Transverse colon (tissue), 4 donors: ENCODE data around the gene MYO5B. TPM values are rescaled to one million over a fixed set of nuclear protein-coding genes. Genes with fewer than 3 reads are reported as not detected.

Experiments used
- DNase-seq: peaks from one replicate; pipeline ENCODE4 v3.0.0-alpha.2; 2019
- H3K27ac ChIP-seq, 4 donors: fragments of 200-600 bp; sonication (generic); 2 replicates each; pipeline ENCODE4 v1.5.1; 2016 to 2018; ENCODE audit warnings: inconsistent platforms in 4 of 4
- H3K27me3 ChIP-seq: fragments of 200-600 bp; sonication (generic); 2 replicates; pipeline ENCODE4 v1.5.1; 2017; ENCODE audit warnings: inconsistent platforms
- H3K36me3 ChIP-seq, 4 donors: fragments of 200-600 bp; sonication (generic); 2 replicates each; pipeline ENCODE4 v1.5.1; 2017 to 2019; ENCODE audit warnings: inconsistent platforms in 4 of 4
- H3K4me1 ChIP-seq, 4 donors: fragments of 200-600 bp; sonication (generic); 2 replicates each; pipeline ENCODE4 v1.5.1; 2017 to 2020; ENCODE audit warnings: inconsistent platforms in 4 of 4
- H3K4me3 ChIP-seq, 4 donors: fragments of 200-600 bp; sonication (generic); 1 replicate in 1 of 4; 2 replicates in 3 of 4; pipeline versions ENCODE4 v1.5.1 to v1.6.1; 2017 to 2019; ENCODE audit warnings: inconsistent platforms in 4 of 4
- H3K9me3 ChIP-seq, 2 donors: fragments of 200-600 bp; sonication (generic); 2 replicates each; pipeline ENCODE4 v1.5.1; 2017 to 2019; ENCODE audit warnings: inconsistent platforms in 2 of 2
- EP300 ChIP-seq: sonication (generic); formaldehyde crosslinking; IDR thresholded peaks from one replicate; pipeline ENCODE4 v1.6.1; 2017; ENCODE audit warnings: antibody characterized with exemption, low read depth
- POLR2A ChIP-seq: fragments of 450-650 bp; IDR thresholded peaks from one replicate; pipeline ENCODE4 v1.6.1; 2016; ENCODE audit warnings: antibody characterized with exemption, mild to moderate bottlenecking, moderate library complexity
- POLR2AphosphoS5 ChIP-seq, 3 donors: sonication (generic); formaldehyde crosslinking; IDR thresholded peaks; one replicate each; pipeline ENCODE4 v1.6.1; 2016; ENCODE audit warnings: antibody characterized with exemption in 3 of 3
- WGBS, 2 donors: methylation state at CpG; one replicate each; pipeline ENCODE4 v1.1.5; 2018; ENCODE audit warnings: low coverage in 1 of 2; 5-methylcytosine and 5-hydroxymethylcytosine counted together
- in situ Hi-C, 4 donors: fragments of 200-750 bp; cut with MboI; loops; one replicate each; pipeline versions ENCODE4 v1.15.0 to v1.15.1; 2017; ENCODE audit warnings: low sequenced_read_pairs in 3 of 4, low pct_ligation_motif_present in 1 of 4, low pct_unique_long_range_greater_than_20kb in 1 of 4
- intact Hi-C: fragments of 100-400 bp; cut with DNase I; formaldehyde crosslinking; loops from one replicate; pipeline ENCODE4 v1.15.1; 2023; ENCODE audit warnings: low total_unique reads
- total RNA-seq, 4 donors: library from RNA; depleted of rRNA; stranded (reverse); fragments of >200 nt; gene quantifications; one replicate each; pipeline ENCODE4 v1.1.0, GENCODE V29; 2016
- TF ChIP-seq, protein P1 (sequence below), 5 experiments: fragments of 200-600 bp in 3 of 5; fragments of 450-650 bp in 2 of 5; sonication (generic) in 3 of 5; IDR thresholded peaks; 1 replicate in 2 of 5; 2 replicates in 3 of 5; pipeline ENCODE4 v1.5.1; 2016 to 2017; ENCODE audit warnings: antibody characterized with exemption in 5 of 5, inconsistent platforms in 3 of 5, mild to moderate bottlenecking in 2 of 5, moderate library complexity in 1 of 5

The MYO5B gene
- total RNA-seq, 4 donors from 2014 or later = 96.7 to 144 (median 114) TPM

DNA sequence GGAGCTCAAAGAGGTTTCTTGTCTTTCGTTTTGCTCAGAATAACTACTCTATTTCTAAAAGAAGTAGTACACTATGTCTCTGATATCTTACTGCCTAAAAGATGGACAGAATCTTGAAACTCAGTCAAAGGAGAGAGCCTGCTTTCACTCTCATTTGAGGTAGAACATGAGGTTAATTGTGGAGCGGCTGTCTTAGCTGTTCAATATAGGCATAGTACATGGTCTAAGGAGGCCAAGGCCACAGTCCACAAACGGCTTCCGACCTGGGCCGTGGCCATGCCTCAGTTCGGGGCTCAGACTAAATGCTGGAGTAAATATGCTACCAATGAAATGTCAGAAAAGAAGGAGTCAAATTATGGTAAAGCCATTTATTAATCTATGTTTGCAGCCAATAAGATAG lies 195.8 kb downstream of the MYO5B start:
- no peak for DNase-seq
- Histone ChIP-seq H3K36me3 (no peaks in the 10 kb centered on the region), H3K27me3 (no peaks in the 10 kb centered on the region), H3K4me3 (no peak overlapping the region), H3K27ac (no peak overlapping the region), H3K9me3 (no peaks in the 10 kb centered on the region), H3K4me1 (no peaks in the 10 kb centered on the region)
- no peak for TF ChIP-seq POLR2AphosphoS5 (IDR thresholded peaks at IDR 0.05)
- WGBS, 2 donors = 86 to 87% methylated on average over 1 to 6 of the region's 6 CpGs
- intact Hi-C loops = no loop called here
- in situ Hi-C loops = no loop called here

DNA sequence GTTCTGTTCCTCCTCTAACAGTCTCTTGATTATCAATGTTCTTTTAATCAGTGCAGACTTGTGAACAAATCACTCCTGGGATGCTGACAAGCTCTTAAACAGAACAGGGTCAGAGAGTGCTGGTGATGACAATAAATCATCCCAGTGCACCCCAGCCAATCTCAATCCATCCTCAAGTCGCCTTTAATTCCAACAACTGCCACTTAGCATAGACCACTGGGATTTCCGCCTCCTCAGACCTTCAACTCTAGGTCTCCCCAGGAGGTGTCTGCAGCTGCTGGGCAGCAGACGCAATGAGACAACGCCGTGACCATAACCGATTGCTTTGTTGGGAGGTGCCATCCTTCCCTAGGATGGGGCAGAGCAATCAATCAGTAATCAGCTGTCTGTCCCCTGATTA lies 197.4 kb downstream of the MYO5B start:
- intact Hi-C loops (no loop called here), in situ Hi-C loops (no loop called here)
- DNase-seq = no peak
- Histone ChIP-seq H3K9me3 (no peaks in the 10 kb centered on the region), H3K4me1 (no peaks in the 10 kb centered on the region), H3K27ac (no peak overlapping the region), H3K36me3 (no peaks in the 10 kb centered on the region), H3K4me3 (no peak overlapping the region), H3K27me3 (no peaks in the 10 kb centered on the region)
- TF ChIP-seq POLR2AphosphoS5 (IDR thresholded peaks at IDR 0.05) (no peak), POLR2A (no peak), EP300 (no peak)
- TF ChIP-seq, protein P1, sequence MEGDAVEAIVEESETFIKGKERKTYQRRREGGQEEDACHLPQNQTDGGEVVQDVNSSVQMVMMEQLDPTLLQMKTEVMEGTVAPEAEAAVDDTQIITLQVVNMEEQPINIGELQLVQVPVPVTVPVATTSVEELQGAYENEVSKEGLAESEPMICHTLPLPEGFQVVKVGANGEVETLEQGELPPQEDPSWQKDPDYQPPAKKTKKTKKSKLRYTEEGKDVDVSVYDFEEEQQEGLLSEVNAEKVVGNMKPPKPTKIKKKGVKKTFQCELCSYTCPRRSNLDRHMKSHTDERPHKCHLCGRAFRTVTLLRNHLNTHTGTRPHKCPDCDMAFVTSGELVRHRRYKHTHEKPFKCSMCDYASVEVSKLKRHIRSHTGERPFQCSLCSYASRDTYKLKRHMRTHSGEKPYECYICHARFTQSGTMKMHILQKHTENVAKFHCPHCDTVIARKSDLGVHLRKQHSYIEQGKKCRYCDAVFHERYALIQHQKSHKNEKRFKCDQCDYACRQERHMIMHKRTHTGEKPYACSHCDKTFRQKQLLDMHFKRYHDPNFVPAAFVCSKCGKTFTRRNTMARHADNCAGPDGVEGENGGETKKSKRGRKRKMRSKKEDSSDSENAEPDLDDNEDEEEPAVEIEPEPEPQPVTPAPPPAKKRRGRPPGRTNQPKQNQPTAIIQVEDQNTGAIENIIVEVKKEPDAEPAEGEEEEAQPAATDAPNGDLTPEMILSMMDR (IDR thresholded peaks at IDR 0.05) = no peak
- WGBS, 2 donors = 90% methylated on average over 6 of the region's 6 CpGs; no CpG with 5 or more reads in 1 of the 2 donors

DNA sequence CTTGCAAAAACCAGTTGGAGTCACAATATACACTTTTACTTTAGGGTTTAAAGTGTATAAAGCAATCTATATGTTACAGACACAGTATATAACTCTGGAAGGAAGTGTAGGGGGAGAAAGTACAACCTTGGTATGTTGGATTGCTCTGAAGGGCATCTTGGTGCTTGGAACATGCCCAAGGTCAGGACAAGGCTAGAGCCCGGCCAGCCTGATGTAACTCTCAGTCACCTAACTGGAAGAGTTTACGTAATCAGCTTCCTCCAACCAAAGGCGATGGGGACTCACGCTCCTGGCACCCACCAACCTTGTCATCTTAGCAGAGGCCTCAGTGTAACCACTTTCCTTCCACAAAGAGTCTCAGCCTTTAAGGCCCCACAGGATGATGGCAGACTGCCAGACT lies 200.5 kb downstream of the MYO5B start:
- Histone ChIP-seq H3K4me1 (no peaks in the 10 kb centered on the region), H3K9me3 (no peaks in the 10 kb centered on the region), H3K4me3 (no peak overlapping the region), H3K36me3 (no peaks in the 10 kb centered on the region), H3K27ac (no peak overlapping the region), H3K27me3 (no peaks in the 10 kb centered on the region)
- 91% methylated on average over 4 of the region's 4 CpGs; no CpG with 5 or more reads in 1 of the 2 donors for WGBS, 2 donors
- intact Hi-C loops (no loop called here), in situ Hi-C loops (no loop called here)
- no peak for DNase-seq
- TF ChIP-seq EP300 = no peak
- TF ChIP-seq, protein P1 (IDR thresholded peaks at IDR 0.05) = no peak
- no peak for TF ChIP-seq POLR2A
- TF ChIP-seq POLR2AphosphoS5 (IDR thresholded peaks at IDR 0.05) = no peak

DNA sequence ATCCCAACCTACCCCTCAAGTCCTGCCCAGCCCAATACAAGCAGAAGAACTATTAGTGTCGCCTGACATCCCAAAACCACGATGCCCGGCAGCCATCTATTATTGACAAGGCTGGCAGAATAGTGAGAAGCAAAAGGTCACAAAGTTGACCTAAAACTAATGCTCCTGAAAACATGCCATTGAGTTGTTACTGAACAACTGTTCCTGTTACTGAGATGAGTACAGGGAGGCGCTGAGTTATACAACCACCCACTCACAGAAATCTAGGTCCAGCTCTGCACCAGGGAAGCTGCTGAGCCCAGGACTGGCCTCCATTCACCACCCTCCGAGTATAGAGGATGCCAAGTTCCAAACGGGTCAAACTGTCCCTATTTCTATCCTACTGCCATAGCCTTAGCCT lies 201.6 kb downstream of the MYO5B start:
- TF ChIP-seq POLR2A (no peak), POLR2AphosphoS5 (IDR thresholded peaks at IDR 0.05) (no peak), EP300 (no peak)
- TF ChIP-seq, protein P1 (IDR thresholded peaks at IDR 0.05) = no peak
- H3K27me3 ChIP-seq = no peaks in the 10 kb centered on the region
- intact Hi-C loops = no loop called here
- DNase-seq = no peak
- no peaks in the 10 kb centered on the region for H3K4me1 ChIP-seq
- in situ Hi-C loops = no loop called here
- H3K27ac ChIP-seq = no peak overlapping the region
- H3K4me3 ChIP-seq = no peak overlapping the region
- no peaks in the 10 kb centered on the region for H3K9me3 ChIP-seq
- 89 to 96% methylated on average over 4 to 6 of the region's 6 CpGs for WGBS, 2 donors
- H3K36me3 ChIP-seq = no peaks in the 10 kb centered on the region

DNA sequence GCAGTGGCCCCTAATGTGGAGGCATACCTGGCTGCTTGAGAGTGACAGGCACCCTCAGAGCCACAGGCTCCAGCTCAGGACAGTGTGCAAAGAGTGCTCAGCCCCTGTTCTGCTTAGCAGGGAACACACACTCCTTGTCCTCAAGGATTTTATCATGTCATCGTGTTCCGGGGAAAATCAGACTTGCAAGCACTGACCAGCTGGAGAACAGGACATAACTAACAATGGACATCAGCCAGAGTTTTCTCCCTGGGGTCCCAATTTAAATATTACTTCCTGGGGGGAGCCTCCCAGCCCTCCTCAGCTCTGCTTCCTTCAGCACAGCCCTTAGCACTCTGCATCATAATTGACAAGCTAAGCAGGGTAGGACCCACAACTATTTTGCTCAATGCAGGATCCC lies 206.2 kb downstream of the MYO5B start:
- Histone ChIP-seq H3K27me3 (no peaks in the 10 kb centered on the region), H3K4me1 (no peaks in the 10 kb centered on the region), H3K27ac (no peak overlapping the region), H3K4me3 (no peak overlapping the region), H3K36me3 (no peaks in the 10 kb centered on the region), H3K9me3 (no peaks in the 10 kb centered on the region)
- intact Hi-C loops (no loop called here), in situ Hi-C loops (no loop called here)
- TF ChIP-seq, protein P1 (IDR thresholded peaks at IDR 0.05) = no peak
- TF ChIP-seq EP300 = no peak
- 80% methylated on average over 2 of the region's 2 CpGs; no CpG with 5 or more reads in 1 of the 2 donors for WGBS, 2 donors
- no peak for DNase-seq
